GM12892 (cell line): ENCODE data around the gene MAN2B1.

Experiments used
- POLR2A ChIP-seq: IDR thresholded peaks from 2 replicates; pipeline ENCODE4 v1.6.1; 2011; ENCODE audit warnings: low read depth, low read length, control low read depth
- POLR2AphosphoS5 ChIP-seq: IDR thresholded peaks from 2 replicates; pipeline ENCODE4 v1.6.1; 2011; ENCODE audit warnings: low read depth, low read length, control low read depth
- TAF1 ChIP-seq: IDR thresholded peaks from 2 replicates; pipeline ENCODE4 v1.6.1; 2011; ENCODE audit warnings: low read depth, mild to moderate bottlenecking, control low read depth, low read length, borderline replicate concordance

GRCh38 chr19:12668346-12668745 lies 1.8 kb upstream of the MAN2B1 start:
- no peak for TF ChIP-seq POLR2AphosphoS5
- TF ChIP-seq POLR2A, result no peak
- no peak for TF ChIP-seq TAF1
